ENCODE data around the gene SLC12A8.

GRCh38 chr3:125172346-125172745 is 40.2 kb downstream of the SLC12A8 start:
- TF ChIP-seq POLR2A (IDR thresholded peaks at IDR 0.05) (no peak), CTCF (IDR thresholded peaks at IDR 0.05) (no peak)

All from adrenal gland (tissue), 5 donors.